Stimulated activated CD4-positive, alpha-beta T cell treated with anti-CD3 and anti-CD28 coated beads, Interleukin-15, amount 100 ng/mL, for 24 hours (primary cell): Measurements from ENCODE around the gene DHRS7.
"Not testable (repeated sequence)": the region's sequence is repeated elsewhere in the genome, so short reads cannot be mapped to it uniquely, and the experiment has no call there.

Experiments used
- DNase-seq: peaks from one replicate; pipeline ENCODE4 v3.0.0-alpha.2; 2020

DHRS7 gene

GRCh38 chr14:60133487-60133886 lies 31.7 kb downstream of the DHRS7 start:
- DNase-seq: no peak

- DNase-seq: no peak
These were observed 39.3 kb downstream of the DHRS7 start for GRCh38 chr14:60125918-60126317.

DNA sequence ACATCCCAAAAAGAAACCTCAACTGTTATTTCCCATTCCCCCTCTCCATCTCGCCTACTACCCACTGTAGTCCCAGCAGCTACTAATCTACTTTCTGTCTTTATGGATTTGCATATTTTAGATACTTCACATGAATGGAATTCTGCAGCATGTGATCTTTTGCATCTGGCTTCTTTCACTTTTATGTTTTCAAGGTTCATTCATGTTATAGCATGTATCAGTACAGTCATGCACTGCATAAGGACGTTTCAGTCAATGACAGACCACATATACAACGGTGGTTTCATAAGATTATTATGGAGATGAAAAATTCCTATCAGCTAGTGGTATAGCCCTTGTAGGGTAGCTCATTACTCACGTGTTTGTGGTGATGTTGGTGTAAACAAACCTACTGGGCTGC lies 49.0 kb downstream of the DHRS7 start:
- DNase-seq: no peak

DNA sequence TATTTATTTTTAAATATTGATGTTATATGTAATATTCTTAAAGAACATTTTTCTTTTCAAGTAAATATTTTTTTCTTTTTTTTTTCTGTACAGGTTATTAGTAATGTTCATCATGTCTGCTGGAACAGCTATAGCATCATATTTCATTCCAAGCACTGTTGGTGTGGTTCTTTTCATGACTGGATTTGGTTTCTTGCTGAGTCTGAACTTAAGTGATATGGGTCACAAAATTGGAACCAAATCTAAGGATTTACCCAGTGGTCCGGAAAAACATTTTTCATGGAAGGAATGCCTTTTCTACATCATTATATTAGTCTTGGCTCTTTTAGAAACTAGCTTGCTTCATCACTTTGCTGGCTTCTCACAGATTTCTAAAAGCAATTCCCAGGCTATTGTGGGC lies 50.3 kb downstream of the DHRS7 start:
- DNase-seq: no peak

GRCh38 chr14:60111732-60112131 lies 53.5 kb downstream of the DHRS7 start:
- DNase-seq: no peak

DNA sequence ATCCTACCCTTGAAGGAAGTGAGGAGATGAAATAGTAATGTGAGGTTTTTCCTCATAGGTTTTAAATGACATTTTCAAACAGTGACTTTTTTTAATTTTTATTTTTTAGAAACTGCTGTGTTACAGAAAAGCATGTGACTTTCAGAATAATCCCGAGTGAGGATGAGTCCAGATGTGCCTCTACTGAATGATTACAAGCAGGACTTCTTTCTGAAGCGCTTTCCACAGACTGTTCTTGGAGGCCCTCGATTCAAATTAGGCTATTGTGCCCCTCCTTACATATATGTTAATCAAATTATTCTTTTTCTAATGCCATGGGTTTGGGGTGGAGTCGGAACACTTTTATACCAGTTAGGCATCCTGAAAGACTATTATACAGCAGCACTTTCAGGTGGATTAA lies 57.7 kb downstream of the DHRS7 start:
- no peak for DNase-seq

DNA sequence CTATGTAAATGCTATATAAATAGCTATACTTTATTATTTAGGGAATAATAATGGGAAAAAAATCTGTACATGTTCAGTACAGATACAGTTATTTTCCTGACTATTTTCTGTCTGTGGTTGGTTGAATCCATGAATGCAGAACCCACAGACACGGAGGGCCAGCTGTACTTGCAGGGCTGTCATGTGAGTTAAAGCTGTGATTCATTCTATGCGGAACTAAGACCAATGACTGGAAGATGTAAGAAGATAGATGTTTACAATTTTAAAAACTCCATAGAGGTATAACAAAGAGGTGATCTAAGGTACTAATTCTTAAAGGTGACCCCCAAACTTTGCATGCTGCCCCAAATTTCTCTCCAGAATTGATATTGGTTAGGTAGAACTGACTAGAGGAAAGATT lies 58.9 kb downstream of the DHRS7 start:
- no peak for DNase-seq

GRCh38 chr14:60102389-60102788 lies 62.8 kb downstream of the DHRS7 start:
- DNase-seq: no peak

DNA sequence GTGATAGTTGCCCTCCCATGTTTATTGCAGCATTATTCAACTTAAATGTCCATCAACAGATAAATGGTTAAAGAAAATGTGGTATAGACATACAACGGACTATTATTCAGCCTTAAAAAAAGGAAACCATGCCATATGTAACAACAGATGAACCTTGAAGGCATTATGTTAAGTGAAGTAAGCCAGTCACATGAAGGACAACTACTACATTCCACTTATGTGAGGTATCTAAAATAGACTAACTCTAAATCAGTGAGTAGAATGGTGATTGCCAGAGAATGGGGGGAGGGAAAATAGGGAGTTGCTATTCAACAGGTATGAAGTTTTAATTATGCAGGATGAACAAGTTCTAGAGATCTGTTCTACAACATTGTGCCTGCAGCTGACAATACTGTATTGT lies 63.4 kb downstream of the DHRS7 start:
- no peak for DNase-seq

DNA sequence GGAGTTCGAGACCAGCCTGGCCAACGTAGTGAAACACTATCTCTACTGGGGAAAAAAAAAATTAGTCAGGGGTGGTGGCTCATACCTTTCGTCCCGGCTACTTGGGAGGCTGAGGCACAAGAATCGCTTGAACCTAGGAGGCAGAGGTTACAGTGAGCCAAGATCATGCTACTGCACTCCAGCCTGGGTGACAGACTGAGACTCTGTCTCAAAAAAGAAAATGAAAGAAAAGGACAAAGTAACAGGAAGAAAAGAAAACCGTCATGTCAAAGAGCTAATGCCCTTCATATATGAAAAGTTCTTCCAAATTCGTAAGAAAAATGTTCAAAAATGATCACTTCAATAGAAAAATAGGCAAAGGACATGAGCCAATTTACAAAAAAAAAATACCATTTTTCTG lies 65.3 kb downstream of the DHRS7 start:
- not testable (repeated sequence) for DNase-seq

DNA sequence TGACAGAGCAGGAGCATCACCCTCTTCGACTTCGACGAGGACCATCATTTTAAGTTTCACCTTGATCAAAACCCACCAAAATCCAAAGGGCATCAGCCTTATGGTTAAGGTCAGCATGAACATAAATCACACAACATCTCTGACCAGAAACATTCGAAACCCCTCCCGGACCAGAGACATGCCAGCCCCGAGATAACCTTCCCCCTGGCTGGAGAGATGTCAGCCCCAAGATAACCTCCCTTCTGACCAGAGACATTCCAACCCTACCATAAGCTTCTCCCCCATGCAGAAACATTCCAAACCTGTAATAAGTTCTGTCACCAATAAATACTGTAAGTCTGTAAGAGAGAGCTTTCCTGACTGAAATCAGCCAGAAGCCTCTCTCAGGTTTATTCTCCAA lies 67.2 kb downstream of the DHRS7 start:
- DNase-seq: no peak

DNA sequence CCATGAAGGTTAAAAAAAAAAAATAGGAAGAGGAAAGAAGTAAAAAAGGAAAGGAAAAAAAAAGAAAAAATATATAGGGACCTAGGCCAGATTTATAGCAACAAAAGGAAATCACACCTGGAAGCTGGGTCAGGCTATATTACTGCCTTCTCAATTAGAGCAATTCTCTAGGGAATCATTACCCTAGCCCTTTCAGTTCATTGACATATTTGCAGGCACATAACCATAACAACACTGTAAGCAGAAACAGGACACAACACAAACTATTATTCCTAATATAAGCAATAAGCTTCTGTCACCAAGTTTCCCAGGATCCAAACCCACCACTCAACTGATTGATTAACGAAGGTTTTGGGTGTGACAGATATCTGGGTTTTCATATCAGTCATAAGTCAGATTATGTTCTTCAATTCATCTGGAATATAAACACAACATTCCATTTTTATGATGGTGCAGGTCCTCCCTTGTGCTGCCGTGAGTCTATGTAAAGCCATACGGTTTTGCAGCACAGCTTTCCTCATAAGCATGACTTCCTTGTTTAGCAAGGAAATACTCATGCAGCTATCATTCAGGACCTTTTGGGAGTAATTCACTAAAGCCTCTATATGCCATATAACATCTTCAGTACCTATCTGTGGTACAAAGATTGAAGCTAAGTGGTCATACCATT lies 69.3 kb downstream of the DHRS7 start:
- DNase-seq: no peak

- DNase-seq: no peak
These were observed 70.0 kb downstream of the DHRS7 start for GRCh38 chr14:60095231-60095630.

DNA sequence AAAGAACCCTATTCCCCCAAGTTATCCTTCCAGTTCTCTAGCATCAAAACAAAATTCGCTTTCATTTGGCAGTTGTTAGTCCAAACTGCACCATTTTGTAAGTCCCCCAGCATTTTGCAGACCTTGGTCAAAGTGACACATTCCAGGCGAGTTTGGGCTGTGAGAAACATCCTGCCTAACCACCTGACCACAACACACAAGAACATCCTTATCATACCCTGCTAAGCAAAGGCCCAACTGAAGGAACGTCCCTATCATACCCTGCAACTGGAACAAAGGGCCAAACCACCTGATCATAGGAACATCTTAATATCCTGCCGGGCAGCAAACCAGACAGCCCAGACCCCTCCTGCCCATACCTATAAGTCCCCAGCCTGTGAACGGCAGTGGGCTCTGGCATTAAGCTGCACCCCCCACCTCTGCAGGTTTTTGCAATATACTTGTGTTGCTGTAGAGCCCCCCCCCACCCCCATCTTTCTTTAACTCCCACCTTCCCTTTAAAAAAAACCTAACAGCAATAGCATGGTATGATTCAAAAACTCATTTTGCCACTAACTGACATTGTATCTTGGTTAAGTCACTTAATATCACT lies 70.8 kb downstream of the DHRS7 start:
- DNase-seq: peak; percentile 23
